Stimulated activated CD4-positive, alpha-beta T cell treated with anti-CD3 and anti-CD28 coated beads, Interleukin-1b, Interleukin-23, amount 100 ng/mL, for 24 hours (primary cell): ENCODE data around the gene LDLRAP1.

Experiments
- DNase-seq, 4 experiments: peaks; one replicate each; pipeline ENCODE4 v3.0.0-alpha.2; 2020; ENCODE audit warnings: low read depth in 4 of 4, low spot score in 1 of 4

LDLRAP1 gene

GRCh38 chr1:25523542-25523941 is 19.9 kb upstream of the LDLRAP1 start:
- DNase-seq = no peak

GRCh38 chr1:25524568-25525360 is 18.6 kb upstream of the LDLRAP1 start:
- no peak for DNase-seq

DNA sequence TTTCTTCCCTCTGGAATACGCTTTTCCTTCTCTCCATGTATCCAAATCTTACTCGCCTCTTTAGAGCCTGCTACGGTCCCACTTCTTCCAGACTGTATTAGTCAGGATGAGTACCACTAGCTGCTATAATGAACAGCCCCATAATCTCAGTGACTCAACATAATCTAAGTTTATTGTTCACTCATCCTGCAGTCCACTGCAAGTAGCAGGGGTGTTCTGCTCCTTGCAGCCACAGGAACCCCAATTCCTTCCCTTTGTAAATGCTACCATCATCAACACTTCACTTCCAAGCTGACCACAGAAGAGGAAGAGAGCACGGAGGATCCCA is 18.1 kb upstream of the LDLRAP1 start:
- DNase-seq = no peak

GRCh38 chr1:25526753-25527152 is 16.7 kb upstream of the LDLRAP1 start:
- no peak for DNase-seq

DNA sequence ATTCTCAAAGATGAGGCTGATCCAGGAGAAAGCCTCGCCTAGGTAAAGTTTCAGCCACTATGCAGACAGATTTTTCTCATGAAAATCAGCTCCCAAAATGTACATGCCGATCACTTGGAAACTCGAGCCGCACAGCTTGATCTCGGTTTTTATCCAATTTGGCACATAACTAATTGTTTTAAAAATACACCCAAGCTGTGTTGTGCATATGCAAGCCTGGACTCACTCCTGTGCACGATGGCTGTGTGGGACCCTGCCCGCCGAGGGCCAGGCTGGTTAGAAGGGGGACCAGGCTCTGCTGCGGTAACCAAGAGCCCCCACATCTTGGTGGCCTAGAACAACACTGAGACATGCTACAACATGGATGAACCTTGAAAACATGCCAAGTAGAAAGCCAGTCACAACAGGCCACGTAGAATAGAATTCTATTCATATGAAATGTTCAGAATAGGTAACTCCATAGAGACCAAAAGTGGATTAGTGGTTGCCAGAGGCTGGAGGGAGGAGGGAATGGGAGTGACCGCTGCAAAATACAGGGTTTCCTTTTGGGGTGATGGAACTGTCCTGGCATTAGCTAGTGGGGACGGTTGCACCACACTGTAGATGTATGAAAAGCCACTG is 16.1 kb upstream of the LDLRAP1 start:
- DNase-seq = no peak

GRCh38 chr1:25527946-25528595 is 15.3 kb upstream of the LDLRAP1 start:
- DNase-seq = no peak

DNA sequence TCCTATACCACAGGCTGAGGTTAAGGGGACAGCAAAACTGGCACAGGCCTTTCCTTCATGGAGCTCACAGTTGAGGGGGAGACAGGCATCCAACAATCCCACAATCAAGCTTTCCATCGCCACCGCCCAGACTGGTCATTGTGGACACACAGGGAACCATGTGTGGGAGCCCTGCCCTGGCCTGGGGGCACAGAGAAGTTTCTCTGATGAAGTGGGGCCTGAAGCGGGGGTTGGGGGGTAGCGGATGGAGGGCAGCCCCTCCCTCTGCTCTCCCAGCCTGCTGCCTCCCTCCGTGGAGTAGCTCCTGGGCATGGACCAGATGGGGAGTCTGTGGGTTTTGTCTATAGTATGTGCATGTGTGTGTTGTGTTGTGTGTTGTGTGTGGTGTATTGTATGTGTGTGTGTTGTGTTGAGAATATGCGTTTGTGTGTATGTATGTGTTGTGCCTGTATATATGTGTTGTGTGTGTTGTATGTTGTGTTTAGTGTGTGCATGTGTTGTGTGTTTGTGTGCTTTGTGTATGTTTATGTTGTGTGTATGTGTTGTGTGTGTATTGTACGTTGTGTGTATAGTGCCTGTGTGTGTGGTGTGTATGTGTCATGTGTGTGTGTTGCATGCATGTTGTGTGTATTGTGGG is 14.4 kb upstream of the LDLRAP1 start:
- DNase-seq = no peak

DNA sequence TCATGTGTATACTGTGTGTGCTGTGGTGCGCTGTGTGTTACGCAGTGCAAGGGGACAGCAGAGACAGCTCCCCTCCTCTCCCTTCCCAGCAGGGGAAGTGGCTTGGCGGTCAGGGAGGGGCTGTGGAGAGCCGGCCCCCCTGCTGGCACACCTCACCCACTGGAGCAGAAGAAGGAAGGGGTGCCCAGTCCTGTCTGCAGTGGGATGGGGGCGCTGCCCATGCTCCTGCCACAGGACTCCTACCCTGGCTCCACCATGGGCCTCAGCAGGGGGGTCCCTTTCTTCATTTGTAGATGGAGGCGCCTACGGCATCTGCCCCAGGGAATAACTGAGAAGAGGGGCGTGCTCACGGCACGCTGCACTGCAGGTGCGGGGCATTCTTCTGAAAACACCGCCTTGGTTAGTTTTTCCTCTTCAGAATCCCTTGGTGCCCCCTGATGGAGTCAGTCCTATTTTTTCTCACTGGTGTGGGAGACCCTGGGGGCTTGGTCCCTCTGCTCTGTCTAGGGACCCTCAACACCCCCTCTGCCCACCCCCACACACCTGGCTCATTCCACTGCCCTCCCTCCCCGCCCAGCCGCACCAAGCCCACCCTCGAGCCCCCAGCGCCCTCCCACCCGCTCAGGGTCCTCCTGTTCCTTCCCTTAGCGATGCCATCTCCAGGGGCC is 13.8 kb upstream of the LDLRAP1 start:
- DNase-seq = no peak

DNA sequence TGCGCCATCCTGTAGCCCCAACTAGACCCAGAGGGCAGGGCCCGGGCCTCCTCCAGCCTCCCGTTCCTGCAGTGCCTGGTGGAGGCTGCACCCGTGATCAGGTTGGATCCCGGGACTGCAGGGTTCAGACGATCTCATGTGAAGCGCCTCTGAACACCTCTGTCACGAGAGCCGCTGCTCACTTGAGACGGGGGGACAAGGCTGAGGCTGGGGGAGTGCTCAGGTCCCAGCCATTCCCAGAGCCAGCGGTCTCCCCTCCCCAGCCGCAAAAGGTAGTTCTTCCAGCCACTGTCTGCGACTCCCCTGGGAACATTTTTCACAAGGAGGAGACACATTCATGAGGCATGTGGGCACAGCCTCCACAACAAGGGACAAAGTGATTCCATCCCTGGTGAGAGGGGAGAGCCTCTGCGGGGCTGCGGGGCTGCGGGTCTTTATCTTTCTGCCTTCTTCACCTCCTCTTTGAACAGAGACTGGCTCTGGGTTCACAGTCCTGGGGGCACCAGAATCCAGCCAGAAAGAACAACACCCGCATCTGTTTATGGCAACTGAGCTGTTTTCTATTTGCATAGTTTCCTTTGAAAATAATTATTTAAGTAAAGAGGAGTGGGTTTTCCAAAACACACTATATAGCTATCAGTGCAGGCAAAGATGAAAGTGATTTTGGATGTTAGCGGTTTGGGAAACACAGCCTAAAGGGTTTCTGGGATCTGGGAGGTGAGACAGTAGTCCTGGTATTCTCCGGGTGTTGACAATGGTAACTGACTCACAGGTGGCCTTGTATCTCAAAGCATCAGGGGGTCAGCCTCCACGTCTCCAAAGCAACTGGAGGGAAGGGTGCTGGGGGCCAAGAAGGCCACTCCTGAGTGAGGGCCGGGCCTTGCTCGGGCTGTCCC is 13.0 kb upstream of the LDLRAP1 start:
- DNase-seq = no peak

DNA sequence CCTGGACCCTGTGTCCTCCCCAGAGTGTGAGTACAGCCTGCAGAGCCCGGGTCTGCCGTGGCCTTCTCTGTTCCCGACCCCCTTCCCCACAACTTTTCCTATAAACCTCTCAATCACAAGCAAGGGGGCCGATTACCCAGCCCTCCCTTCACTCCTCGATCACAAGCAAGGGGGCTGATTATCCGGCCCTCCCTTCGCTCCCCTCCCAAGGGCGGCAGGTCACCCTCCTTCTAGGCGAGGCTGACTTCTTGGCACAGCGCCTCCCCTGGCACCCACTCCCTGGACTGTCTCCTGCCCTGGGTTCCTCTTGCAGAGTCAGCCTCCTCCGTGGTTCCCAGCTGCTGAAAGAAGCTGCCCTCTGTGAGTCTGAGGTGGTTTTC is 12.3 kb upstream of the LDLRAP1 start:
- no peak for DNase-seq

DNA sequence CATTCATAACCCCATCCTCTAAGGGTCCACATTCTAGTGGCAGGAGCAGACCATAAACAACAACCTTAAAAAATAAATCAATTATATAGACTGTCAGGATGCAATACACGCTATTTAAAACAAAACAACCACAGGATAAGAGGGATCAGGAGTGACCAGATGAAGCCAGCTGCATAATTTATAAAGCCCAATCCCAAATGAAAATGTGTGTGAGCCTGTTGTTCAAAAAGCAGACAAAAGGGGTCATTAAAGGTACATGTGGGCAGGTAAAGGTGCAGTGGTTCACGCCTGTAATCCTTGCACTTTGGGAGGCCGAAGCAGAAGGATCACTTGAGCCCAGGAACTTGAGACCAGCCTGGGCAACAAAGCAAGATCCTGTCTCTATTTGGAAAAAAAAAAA is 10.4 kb upstream of the LDLRAP1 start:
- no peak for DNase-seq

DNA sequence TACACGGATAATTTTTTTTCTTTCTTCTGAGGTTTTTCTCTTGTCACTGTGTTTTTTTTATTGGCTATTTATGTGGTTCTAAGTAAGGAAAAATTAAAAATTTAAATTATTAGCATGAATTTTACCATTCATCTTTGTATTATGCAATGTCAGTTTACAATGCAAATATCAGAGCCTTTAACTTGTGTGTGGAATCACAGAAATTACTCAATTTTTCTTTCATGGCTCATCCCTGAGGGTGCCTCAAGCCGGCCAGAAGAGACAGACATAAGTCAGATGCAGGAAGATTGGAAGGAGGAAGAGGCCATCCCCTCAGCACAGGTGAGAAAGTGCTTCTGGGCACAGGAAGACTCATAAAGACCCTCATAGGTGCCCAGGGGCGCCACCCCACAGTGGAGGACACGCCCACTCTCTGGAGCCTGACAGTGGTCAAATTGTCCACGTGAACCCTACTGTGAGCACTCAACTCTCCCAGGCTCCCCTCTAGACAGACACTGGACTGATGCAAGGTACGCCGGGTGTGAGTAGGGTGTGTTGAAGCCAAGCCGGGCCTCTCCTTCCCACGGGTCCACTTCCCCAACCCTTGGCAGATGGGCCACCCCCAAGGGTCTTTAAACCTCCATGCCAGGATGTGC is 9.5 kb upstream of the LDLRAP1 start:
- no peak for DNase-seq

DNA sequence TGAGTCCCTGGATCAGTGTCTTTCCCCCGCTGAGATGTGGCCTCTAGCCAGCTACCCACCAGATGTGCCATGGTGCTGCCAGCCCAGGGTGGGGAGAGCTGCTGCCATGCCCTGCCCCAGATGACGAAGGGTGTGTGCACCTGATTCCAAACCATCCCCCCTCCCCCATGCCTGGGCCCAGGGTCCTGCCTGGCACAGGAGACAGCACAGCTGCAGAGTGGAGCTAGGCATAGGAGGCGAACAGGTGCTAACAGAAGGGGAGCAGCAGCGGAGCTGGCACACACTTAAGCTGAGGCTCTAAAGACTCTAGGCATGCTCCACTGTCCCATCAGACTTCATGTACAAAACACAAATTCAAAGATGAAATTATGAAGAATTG is 9.0 kb upstream of the LDLRAP1 start:
- no peak for DNase-seq

DNA sequence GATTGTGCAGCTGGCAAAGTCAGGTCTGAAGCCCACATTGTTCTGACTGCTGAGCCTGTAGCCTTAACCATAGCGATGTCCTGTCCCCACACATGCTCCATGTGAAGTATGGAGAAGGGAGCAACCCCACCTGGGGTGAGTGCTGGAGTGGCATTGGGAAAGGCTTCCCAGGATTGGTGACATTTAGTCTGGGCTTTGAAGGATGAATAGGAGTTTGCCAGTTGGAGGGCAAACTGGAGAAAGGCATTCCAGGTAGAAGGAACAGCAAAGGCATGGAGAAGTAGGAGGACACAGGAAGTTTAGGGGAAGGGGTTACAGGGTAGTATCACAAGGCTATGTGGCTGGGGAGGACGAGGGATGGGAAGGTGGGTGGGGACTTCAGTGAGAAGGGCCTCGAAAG is 7.3 kb upstream of the LDLRAP1 start:
- DNase-seq = no peak

- no peak for DNase-seq
These were observed 6.1 kb upstream of the LDLRAP1 start for GRCh38 chr1:25537153-25537831.

DNA sequence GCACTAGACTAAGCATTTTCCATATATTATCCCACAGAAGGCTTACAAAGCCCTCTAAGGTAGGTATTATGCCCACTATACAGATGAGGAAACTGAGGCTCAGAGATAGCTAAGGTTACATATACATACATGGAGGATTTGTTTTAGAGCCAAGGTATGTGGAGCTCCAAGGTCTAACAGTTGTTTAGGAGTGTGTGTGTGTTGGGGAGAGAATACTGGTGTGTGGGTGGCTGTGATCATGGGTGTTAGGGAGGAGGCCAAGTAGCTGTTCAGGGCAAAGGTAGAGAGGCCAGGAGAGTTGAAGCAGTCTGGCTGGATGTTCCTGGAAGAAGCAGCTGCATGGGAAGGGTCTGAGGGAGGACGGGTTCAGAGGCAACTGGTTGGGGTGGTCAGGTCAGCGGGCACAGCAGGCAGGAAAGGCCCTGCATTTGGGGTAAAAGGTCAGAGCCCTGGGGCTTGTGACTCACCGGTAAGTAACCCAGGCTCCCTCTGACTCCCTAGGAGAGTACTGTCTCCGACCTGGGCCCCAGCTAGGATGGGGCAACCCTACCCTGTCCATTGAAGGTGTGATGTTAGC is 5.1 kb upstream of the LDLRAP1 start:
- no peak for DNase-seq

DNA sequence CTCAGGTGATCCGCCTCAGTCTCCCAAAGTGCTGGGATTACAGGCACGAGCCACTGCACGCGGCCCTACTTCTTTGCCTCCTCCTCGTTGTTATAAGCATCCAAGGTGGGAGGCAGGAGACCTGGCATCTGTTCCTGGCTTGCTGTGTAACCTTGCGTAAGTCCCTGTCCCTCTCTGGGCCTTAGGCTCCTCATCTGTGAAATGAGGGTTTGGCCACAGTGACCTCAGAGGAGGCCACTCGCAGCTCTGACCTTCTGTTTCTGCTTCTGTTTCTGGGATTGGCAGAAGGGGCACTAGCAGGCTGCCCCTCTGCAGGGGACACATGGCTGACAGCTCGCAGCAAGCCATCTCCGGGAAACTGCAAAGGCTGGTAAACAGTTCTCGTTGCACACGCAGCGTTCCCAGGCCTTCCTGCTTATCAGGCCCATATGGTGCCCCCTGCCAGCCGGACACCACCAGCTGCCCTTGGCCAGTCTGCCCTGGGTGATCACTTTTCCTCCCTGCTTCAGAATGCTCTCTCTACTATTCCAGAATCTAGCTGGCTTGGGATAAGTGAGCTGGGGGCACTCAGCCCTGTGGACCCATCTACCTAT is 2.6 kb upstream of the LDLRAP1 start:
- DNase-seq = no peak

GRCh38 chr1:25541425-25541824 is 2.0 kb upstream of the LDLRAP1 start:
- no peak for DNase-seq
